IPS-NIHi7 (cell line): ENCODE measurements around the gene PCDHGA1.
"Not testable (repeated sequence)": the region's sequence is repeated elsewhere in the genome, so short reads cannot be mapped to it uniquely, and the experiment has no call there.

Source experiments
- DNase-seq: peaks from one replicate; pipeline ENCODE4 v3.0.0; 2012; ENCODE audit warnings: mixed read lengths; ENCODE audit errors: extremely low spot score

The PCDHGA1 gene

GRCh38 chr5:141382469-141383294, 52.4 kb downstream of the PCDHGA1 start, which contains the start of gene PCDHGA7:
PCDHGA7 (plus strand) TSS chr5:141382742; CDS start chr5:141382900, 158 bp downstream.
- no peak for DNase-seq

- DNase-seq: no peak
These were observed 53.0 kb downstream of the PCDHGA1 start for GRCh38 chr5:141383345-141383744.

GRCh38 chr5:141384471-141385267, 54.4 kb downstream of the PCDHGA1 start:
- DNase-seq: no peak

- DNase-seq: peak; percentile 58
These were observed 57.4 kb downstream of the PCDHGA1 start, which contains the start of gene PCDHGB4 for GRCh38 chr5:141387557-141388311. PCDHGB4 (plus strand) TSS chr5:141387698; CDS start chr5:141387885, 187 bp downstream.

- DNase-seq: no peak
These were observed 58.3 kb downstream of the PCDHGA1 start for GRCh38 chr5:141388661-141389060.

- no peak for DNase-seq
These were observed 59.1 kb downstream of the PCDHGA1 start for GRCh38 chr5:141389153-141390042.

GRCh38 chr5:141392429-141393198, 62.3 kb downstream of the PCDHGA1 start, which contains the start of gene PCDHGA8:
PCDHGA8 (plus strand) TSS chr5:141392633; CDS start chr5:141392814, 181 bp downstream.
- no peak for DNase-seq

GRCh38 chr5:141393267-141393666, 63.0 kb downstream of the PCDHGA1 start:
- DNase-seq: no peak

GRCh38 chr5:141394401-141395187, 64.3 kb downstream of the PCDHGA1 start:
- DNase-seq: not testable (repeated sequence)

GRCh38 chr5:141397756-141398551, 67.6 kb downstream of the PCDHGA1 start, which contains the start of gene PCDHGB5:
PCDHGB5 (plus strand) TSS chr5:141397947; CDS start chr5:141398128, 181 bp downstream.
- DNase-seq: not testable (repeated sequence)

- DNase-seq: no peak
These were observed 68.3 kb downstream of the PCDHGA1 start for GRCh38 chr5:141398608-141399007.

GRCh38 chr5:141399555-141400258, 69.4 kb downstream of the PCDHGA1 start:
- DNase-seq: no peak

GRCh38 chr5:141402553-141403243, 72.4 kb downstream of the PCDHGA1 start, which contains the start of gene PCDHGA9:
PCDHGA9 (plus strand) TSS chr5:141402778; CDS start chr5:141402953, 175 bp downstream.
- peak; percentile 17 for DNase-seq

GRCh38 chr5:141403387-141403786, 73.1 kb downstream of the PCDHGA1 start:
- no peak for DNase-seq

GRCh38 chr5:141407790-141408505, 77.6 kb downstream of the PCDHGA1 start, which contains the start of gene PCDHGB6:
PCDHGB6 (plus strand) TSS chr5:141408021; CDS start chr5:141408203, 182 bp downstream.
- peak; percentile 82 for DNase-seq
